IMR-90 (cell line): Measurements from ENCODE around the gene EYS. TPM values are rescaled to one million over a fixed set of nuclear protein-coding genes. Genes with fewer than 3 reads are reported as not detected.

Experiments used
- ATAC-seq: fragments of 200-7000 bp; cut with Tn5 transposase; 2 replicates; pipeline ENCODE4 v1.9.1; 2020; ENCODE audit warnings: low read depth, mild to moderate bottlenecking, moderate library complexity
- BruUV-seq: library from RNA; stranded (reverse); fragments of 400-500 nt; replicated peaks from 2 replicates; lab custom pipeline; 2021; lab: Mats Ljungman, UMichigan
- CTCF ChIA-PET: fragments of 300-600 bp; formaldehyde crosslinking; extraction: SDS; loops from one replicate; lab custom pipeline; 2021; ENCODE audit warnings: antibody characterized with exemption; lab: Yijun Ruan, JAX
- POLR2A ChIA-PET: fragments of 300-600 bp; sonication (Branson Sonifier 250); formaldehyde crosslinking; loops from one replicate; lab custom pipeline; 2022; ENCODE audit warnings: antibody characterized with exemption; ENCODE audit not compliant: unreplicated experiment; lab: Charles Lee
- DNase-seq: peaks from one replicate; pipeline ENCODE4 v3.0.0; 2013
- H2AFZ ChIP-seq: replicated peaks from 2 replicates; pipeline ENCODE3; 2013; ENCODE audit warnings: low read length, mild to moderate bottlenecking; ENCODE audit not compliant: poor library complexity
- H2AK5ac ChIP-seq: 2 replicates; pipeline ENCODE4 v1.6.1; 2013; ENCODE audit warnings: low read depth, low read length, inconsistent platforms
- H2AK9ac ChIP-seq: replicated peaks from 2 replicates; pipeline ENCODE3; 2013; ENCODE audit warnings: mild to moderate bottlenecking, low read depth, low read length, moderate library complexity; ENCODE audit not compliant: poor library complexity
- H2BK120ac ChIP-seq: 2 replicates; pipeline ENCODE4 v1.6.1; 2013; ENCODE audit warnings: low read depth, low read length, inconsistent platforms
- H2BK15ac ChIP-seq: 3 replicates; pipeline ENCODE4 v1.6.1; 2013; ENCODE audit warnings: low read depth, low read length, inconsistent platforms
- H2BK20ac ChIP-seq: 2 replicates; pipeline ENCODE4 v1.6.1; 2013; ENCODE audit warnings: low read depth, mild to moderate bottlenecking, inconsistent platforms, low read length, moderate library complexity
- H2BK5ac ChIP-seq: 2 replicates; pipeline ENCODE4 v1.6.1; 2013; ENCODE audit warnings: mild to moderate bottlenecking, low read depth, low read length, inconsistent platforms; ENCODE audit not compliant: poor library complexity, severe bottlenecking
- H3K14ac ChIP-seq: replicated peaks from 2 replicates; pipeline ENCODE4 v1.6.1; 2013; ENCODE audit warnings: low read depth, low read length, inconsistent platforms
- H3K18ac ChIP-seq: 2 replicates; pipeline ENCODE4 v1.6.1; 2013; ENCODE audit warnings: low read depth, low read length, control low read depth
- H3K23ac ChIP-seq: 2 replicates; pipeline ENCODE4 v1.6.1; 2013; ENCODE audit warnings: low read depth, low read length, inconsistent platforms
- H3K27ac ChIP-seq: 2 replicates; pipeline ENCODE4 v1.5.1; 2013; ENCODE audit warnings: mild to moderate bottlenecking, control low read depth, low read length; ENCODE audit not compliant: insufficient read depth
- H3K27me3 ChIP-seq: 2 replicates; pipeline ENCODE4 v1.6.1; 2013; ENCODE audit warnings: low read length; ENCODE audit not compliant: control insufficient read depth, insufficient read depth
- H3K36me3 ChIP-seq: 2 replicates; pipeline ENCODE4 v1.6.1; 2013; ENCODE audit warnings: low read length, mixed read lengths; ENCODE audit not compliant: control insufficient read depth, insufficient read depth
- H3K4ac ChIP-seq: 2 replicates; pipeline ENCODE4 v1.6.1; 2013; ENCODE audit warnings: low read depth, low read length, inconsistent platforms
- H3K4me1 ChIP-seq: 2 replicates; pipeline ENCODE4 v1.6.1; 2013; ENCODE audit warnings: low read length, mixed read lengths; ENCODE audit not compliant: control insufficient read depth, insufficient read depth
- H3K4me2 ChIP-seq: 2 replicates; pipeline ENCODE4 v1.6.1; 2013; ENCODE audit warnings: low read depth, mild to moderate bottlenecking, control low read depth, low read length, moderate library complexity
- H3K4me3 ChIP-seq: 2 replicates; pipeline ENCODE4 v1.5.1; 2013; ENCODE audit warnings: low read depth, mild to moderate bottlenecking, control low read depth, low read length, moderate library complexity; ENCODE audit not compliant: insufficient read depth
- H3K56ac ChIP-seq: 2 replicates; pipeline ENCODE4 v1.6.1; 2013; ENCODE audit warnings: low read length, inconsistent platforms; ENCODE audit not compliant: insufficient read depth; ENCODE audit errors: extremely low read depth
- H3K79me1 ChIP-seq, 2 experiments: 2 replicates each; pipeline ENCODE4 v1.6.1; 2013; ENCODE audit warnings: low read length in 2 of 2, inconsistent platforms in 1 of 2, low read depth in 1 of 2
- H3K9ac ChIP-seq: 2 replicates; pipeline ENCODE4 v1.6.1; 2013; ENCODE audit warnings: low read depth, low read length, control low read depth
- H3K9me1 ChIP-seq: 2 replicates; pipeline ENCODE4 v1.6.1; 2013; ENCODE audit warnings: low read length, inconsistent platforms; ENCODE audit not compliant: insufficient read depth
- H3K9me3 ChIP-seq: 2 replicates; pipeline ENCODE4 v1.6.1; 2013; ENCODE audit warnings: low read length; ENCODE audit not compliant: control insufficient read depth, insufficient read depth
- H4K20me1 ChIP-seq: 2 replicates; pipeline ENCODE4 v1.6.1; 2013; ENCODE audit warnings: low read length, inconsistent platforms; ENCODE audit not compliant: insufficient read depth
- H4K5ac ChIP-seq: 2 replicates; pipeline ENCODE4 v1.6.1; 2013; ENCODE audit warnings: mild to moderate bottlenecking, low read depth, low read length, control low read depth
- H4K8ac ChIP-seq, 2 experiments: 2 replicates each; pipeline ENCODE4 v1.6.1; 2013; ENCODE audit warnings: low read depth in 2 of 2, low read length in 2 of 2, control low read depth in 1 of 2, inconsistent platforms in 1 of 2
- H4K91ac ChIP-seq: 2 replicates; pipeline ENCODE4 v1.6.1; 2013; ENCODE audit warnings: low read depth, low read length, inconsistent platforms; ENCODE audit not compliant: insufficient read depth
- MAFK ChIP-seq: IDR thresholded peaks from 2 replicates; pipeline ENCODE4 v1.6.1; 2012; ENCODE audit warnings: low read depth, low read length, improper control_type of control experiment
- MAZ ChIP-seq: IDR thresholded peaks from 2 replicates; pipeline ENCODE4 v1.6.1; 2012; ENCODE audit warnings: low read depth, mild to moderate bottlenecking, low read length, improper control_type of control experiment, moderate library complexity, borderline replicate concordance
- WGBS, 2 experiments: methylation state at CpG; one replicate each; pipeline versions ENCODE4 v1.1.5 to v1.1.7; 2013; ENCODE audit warnings: missing lambda C conversion rate in 2 of 2; ENCODE audit not compliant: insufficient read length in 1 of 2; ENCODE audit errors: extremely low coverage in 2 of 2; 5-methylcytosine and 5-hydroxymethylcytosine counted together
- dilution Hi-C: fragments of 300-500 bp; cut with HindIII; formaldehyde crosslinking; loops from one replicate; pipeline ENCODE4 v1.14.3; 2018; ENCODE audit warnings: low sequenced_read_pairs; ENCODE audit not compliant: unreplicated experiment
- in situ Hi-C: fragments of 300-500 bp; cut with MboI; formaldehyde crosslinking; loops from 3 replicates; pipeline ENCODE4 v1.14.3; 2019; ENCODE audit warnings: low sequenced_read_pairs, inconsistent platforms, mixed read lengths
- intact Hi-C: fragments of 100-400 bp; cut with micrococcal nuclease; formaldehyde crosslinking; loops from 2 replicates; pipeline ENCODE4 v1.10.0; 2022
- polyA plus RNA-seq, 3 experiments: library from polyadenylated mRNA; depleted of rRNA; stranded (reverse); fragments of >200 nt; gene quantifications; 2 replicates each; pipeline ENCODE4 v1.2.3, GENCODE V29; 2012; ENCODE audit warnings: low replicate concordance in 1 of 3
- total RNA-seq: library from RNA; depleted of rRNA; stranded (reverse); fragments of >200 nt; gene quantifications from 2 replicates; pipeline ENCODE4 v1.2.3, GENCODE V29; 2012

EYS gene
- total and polyA plus RNA-seq, 2 of the 4 experiments (the other 2 are of a cell fraction) = under 0.01 TPM; not detected in 1

DNA sequence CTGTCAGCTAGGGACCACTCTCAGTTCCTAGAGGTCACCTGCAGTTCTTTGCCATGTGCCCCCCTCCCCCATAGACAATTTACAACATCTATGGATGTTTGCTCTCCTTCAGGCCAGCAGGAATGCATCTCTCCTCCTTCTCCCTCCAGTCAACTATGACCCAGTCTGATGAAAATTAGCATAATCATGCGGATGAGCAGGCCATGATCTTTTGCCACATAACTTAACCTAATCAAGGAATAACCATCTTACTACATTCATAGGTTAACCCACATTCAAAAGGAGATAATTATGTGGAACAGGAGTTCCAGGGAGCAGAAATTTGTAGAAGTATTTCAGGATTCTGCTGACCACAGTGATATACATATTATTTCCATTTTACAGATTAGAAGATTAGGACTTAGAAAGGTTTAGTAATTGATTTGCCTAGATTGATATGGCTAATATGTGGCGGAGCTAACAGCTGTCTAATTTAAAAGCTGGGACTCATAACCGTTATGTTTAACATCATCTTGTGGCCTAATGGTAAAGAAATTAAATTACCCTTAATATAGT lies 1585.9 kb downstream of the EYS start:
- H3K4me3 ChIP-seq = no peak overlapping the region
- no peak for ATAC-seq
- H4K91ac ChIP-seq = no peak overlapping the region
- no CpG with 5 or more reads among the region's 3 CpGs for WGBS, 2 experiments
- no peak overlapping the region for H3K9ac ChIP-seq
- no peak overlapping the region for H2AK9ac ChIP-seq
- DNase-seq = no peak
- no peaks in the 10 kb centered on the region for H3K27me3 ChIP-seq
- no peak overlapping the region for H3K27ac ChIP-seq
- no peak for TF ChIP-seq MAZ
- peak; percentile 44; the same call in 1 of the 2 replicates for TF ChIP-seq MAFK
- no peak overlapping the region for H4K8ac ChIP-seq
- CTCF ChIA-PET = no interaction called here
- dilution Hi-C loops = no loop called here
- H3K9me3 ChIP-seq = no peaks in the 10 kb centered on the region
- POLR2A ChIA-PET = no interaction called here
- H3K18ac ChIP-seq = no peak overlapping the region
- H3K56ac ChIP-seq = no peak overlapping the region
- H4K5ac ChIP-seq = no peak overlapping the region
- in situ Hi-C loops = no loop called here
- H3K9me1 ChIP-seq = no peaks in the 10 kb centered on the region
- H2BK15ac ChIP-seq = no peak overlapping the region
- peak overlapping the region; percentile 27 for H2AFZ ChIP-seq
- intact Hi-C loops = no loop called here
- BruUV-seq = no TSS peak
- no peak overlapping the region for H2BK20ac ChIP-seq
- H3K4ac ChIP-seq = no peak overlapping the region
- H3K36me3 ChIP-seq = no peaks in the 10 kb centered on the region
- H3K4me1 ChIP-seq = no peaks in the 10 kb centered on the region
- no peak overlapping the region for H3K23ac ChIP-seq
- no peak overlapping the region for H2BK5ac ChIP-seq
- no peak overlapping the region for H2BK120ac ChIP-seq
- no peak overlapping the region for H3K14ac ChIP-seq
- no peak overlapping the region for H2AK5ac ChIP-seq
- no peaks in the 10 kb centered on the region for H4K20me1 ChIP-seq
- no peaks in the 10 kb centered on the region for H3K79me1 ChIP-seq
- H3K4me2 ChIP-seq = no peak overlapping the region
